WTC11 (cell line): ENCODE results near the gene INPP5A.

Experiments
- CTCF ChIP-seq: fragments of 200-600 bp; IDR thresholded peaks from 2 replicates; pipeline ENCODE4 v1.8.0; 2022; ENCODE audit warnings: antibody characterized with exemption
- E2F4 ChIP-seq: sonication (generic); formaldehyde crosslinking; IDR thresholded peaks from 2 replicates; pipeline ENCODE4 v1.8.1; 2022; ENCODE audit warnings: low read depth, mild to moderate bottlenecking, moderate library complexity, missing genetic modification reagents, borderline replicate concordance
- FOXJ3 ChIP-seq: sonication (generic); formaldehyde crosslinking; IDR thresholded peaks from 2 replicates; pipeline ENCODE4 v1.9.0; 2021; ENCODE audit warnings: missing genetic modification reagents, mild to moderate bottlenecking, borderline replicate concordance
- PRRX2 ChIP-seq: fragments of 250-450 bp; sonication (Bioruptor Pico); IDR thresholded peaks from 2 replicates; pipeline ENCODE4 v1.8.0; 2021; ENCODE audit warnings: mild to moderate bottlenecking
- SP1 ChIP-seq: sonication (generic); formaldehyde crosslinking; conservative IDR thresholded peaks from 2 replicates; pipeline ENCODE4 v1.8.1; 2022; ENCODE audit warnings: missing genetic modification reagents
- USF2 ChIP-seq: sonication (generic); formaldehyde crosslinking; IDR thresholded peaks from 2 replicates; pipeline ENCODE4 v1.8.1; 2023; ENCODE audit warnings: mild to moderate bottlenecking, missing genetic modification reagents, moderate library complexity

- TF ChIP-seq CTCF (no peak), FOXJ3 (CRISPR knock-in tag) (no peak), SP1 (no peak), PRRX2 (CRISPR knock-in tag) (no peak), E2F4 (no peak), USF2 (CRISPR knock-in tag) (no peak)
Measured at GRCh38 chr10:132743925-132744490, 206.4 kb downstream of the INPP5A start.
